SK-N-SH (cell line): ENCODE data around the gene SPEF1.

ENCODE experiments used
- CHD2 ChIP-seq: fragments of 150-350 bp; IDR thresholded peaks from 2 replicates; pipeline ENCODE4 v1.6.1; 2018; ENCODE audit warnings: low read length; ENCODE audit not compliant: partially characterized antibody
- CTCF ChIP-seq: fragments of 200-600 bp; sonication (generic); IDR thresholded peaks from 2 replicates; pipeline ENCODE4 v1.6.1; 2017; ENCODE audit warnings: antibody characterized with exemption, mild to moderate bottlenecking, moderate library complexity
- EP300 ChIP-seq, 2 experiments: IDR thresholded peaks; 2 replicates each; pipeline versions ENCODE4 v1.4.0 to v1.6.1; 2012; ENCODE audit warnings: borderline replicate concordance in 1 of 2, low read depth in 1 of 2, low read length in 1 of 2
- EZH2phosphoT487 ChIP-seq: fragments of 200-600 bp; sonication (generic); IDR thresholded peaks from 2 replicates; pipeline ENCODE4 v1.6.1; 2017; ENCODE audit warnings: low read depth, mixed run types, mild to moderate bottlenecking, antibody characterized with exemption, moderate library complexity, borderline replicate concordance
- FOXM1 ChIP-seq: IDR thresholded peaks from 2 replicates; pipeline ENCODE4 v1.4.0; 2012; ENCODE audit warnings: low read depth, mild to moderate bottlenecking
- MAX ChIP-seq: IDR thresholded peaks from 2 replicates; pipeline ENCODE4 v1.4.0; 2012; ENCODE audit warnings: low read depth
- NFIC ChIP-seq: IDR thresholded peaks from 2 replicates; pipeline ENCODE4 v1.4.0; 2012; ENCODE audit warnings: borderline replicate concordance
- PBX3 ChIP-seq: IDR thresholded peaks from 2 replicates; pipeline ENCODE4; 2012
- POLR2AphosphoS5 ChIP-seq: IDR thresholded peaks from 2 replicates; pipeline ENCODE4 v1.6.1; 2012; ENCODE audit warnings: low read depth, low read length
- RAD21 ChIP-seq: IDR thresholded peaks from 2 replicates; pipeline ENCODE4 v1.6.1; 2012; ENCODE audit warnings: mild to moderate bottlenecking, low read length
- RCOR1 ChIP-seq: fragments of 150-350 bp; IDR thresholded peaks from 2 replicates; pipeline ENCODE4 v1.6.1; 2017; ENCODE audit warnings: antibody characterized with exemption, low read length
- RFX5 ChIP-seq: IDR thresholded peaks from 2 replicates; pipeline ENCODE4 v1.6.1; 2012; ENCODE audit warnings: mild to moderate bottlenecking, improper control_type of control experiment, low read length
- SIN3A ChIP-seq: IDR thresholded peaks from 2 replicates; pipeline ENCODE4 v1.6.1; 2012; ENCODE audit warnings: low read depth, mild to moderate bottlenecking, low read length, moderate library complexity, borderline replicate concordance
- TAF1 ChIP-seq: IDR thresholded peaks from 2 replicates; pipeline ENCODE4 v1.6.1; 2012; ENCODE audit warnings: low read depth, mild to moderate bottlenecking, low read length, moderate library complexity, borderline replicate concordance

DNA sequence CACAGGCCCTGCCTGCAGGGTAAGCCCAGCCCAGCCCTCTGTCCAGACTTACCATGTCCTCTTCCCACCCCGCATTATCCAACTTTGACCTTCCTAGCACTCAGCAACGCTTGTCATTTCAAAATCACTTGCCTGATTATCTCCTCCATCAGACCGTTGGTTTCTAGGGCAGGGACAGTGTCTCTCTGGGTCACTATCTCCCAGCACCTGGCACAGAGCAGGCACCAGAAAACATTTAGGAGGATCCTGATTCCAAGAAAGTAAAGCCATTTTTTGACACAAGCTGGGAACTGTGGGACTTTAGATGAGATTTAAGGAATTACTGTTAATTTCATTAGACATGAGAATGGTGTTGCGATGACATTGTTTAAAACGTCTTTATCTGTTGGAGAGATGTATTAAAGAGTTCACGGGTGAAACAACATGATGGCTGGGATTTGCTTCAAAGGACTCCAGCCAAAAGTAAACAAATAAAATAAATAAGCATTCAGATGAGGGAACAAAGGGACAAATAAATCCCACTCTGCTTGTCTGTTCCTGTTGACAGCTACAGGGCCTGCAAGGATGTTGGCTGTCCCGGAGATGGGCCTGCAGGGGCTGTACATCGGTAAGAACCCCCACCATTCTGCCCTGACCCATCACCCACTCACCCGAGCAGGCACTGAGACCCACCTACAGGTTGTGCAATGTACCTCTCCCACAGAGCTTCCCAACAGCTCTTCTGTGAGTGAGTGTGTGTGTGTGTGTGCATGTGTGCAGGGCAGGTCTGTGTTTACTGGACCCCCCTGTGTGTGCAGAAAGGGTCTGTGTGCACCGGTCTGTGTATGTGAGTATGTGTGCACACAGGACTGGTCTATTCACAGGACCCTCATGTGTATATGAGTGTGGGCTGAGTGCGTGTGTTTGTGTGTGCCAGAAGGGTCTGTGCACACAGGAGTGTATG, 42.9 kb downstream of the SPEF1 start:
- TF ChIP-seq POLR2AphosphoS5 (no peak), CTCF (no peak), EP300 (IDR thresholded peaks at IDR 0.05; ENCODE audit: borderline replicate concordance in 1 of 2, low read depth in 1 of 2, low read length in 1 of 2) (no peak), PBX3 (no peak), CHD2 (no peak), TAF1 (no peak), EZH2phosphoT487 (no peak), SIN3A (no peak), FOXM1 (no peak), NFIC (no peak), RFX5 (no peak), MAX (no peak), RAD21 (no peak), RCOR1 (no peak)
